Neutrophil (primary cell): ENCODE measurements around the gene DDX46.
A peak's percentile ranks its signal among the peaks of the same experiment; 100 is the strongest.
"Not testable (repeated sequence)": the region's sequence is repeated elsewhere in the genome, so short reads cannot be mapped to it uniquely, and the experiment has no call there.

ENCODE experiments used
- H3K27ac ChIP-seq: fragments of 200-600 bp; sonication (generic); 2 replicates; pipeline ENCODE4 v1.5.1; 2016; ENCODE audit warnings: mild to moderate bottlenecking, moderate library complexity
- H3K27me3 ChIP-seq: fragments of 200-600 bp; sonication (generic); 2 replicates; pipeline ENCODE4 v1.6.0; 2016; ENCODE audit warnings: mild to moderate bottlenecking
- H3K36me3 ChIP-seq: fragments of 200-600 bp; sonication (generic); 2 replicates; pipeline ENCODE4 v1.5.1; 2017
- H3K4me1 ChIP-seq, 2 experiments: fragments of 200-600 bp in 1 of 2; sonication (generic) in 1 of 2; 1 replicate in 1 of 2; 2 replicates in 1 of 2; pipeline versions ENCODE4 v1.5.1 to v1.6.1; 2013 to 2016; ENCODE audit warnings: low read depth in 1 of 2, low read length in 1 of 2, mild to moderate bottlenecking in 1 of 2, moderate library complexity in 1 of 2; ENCODE audit not compliant: control insufficient read depth in 1 of 2, insufficient read depth in 1 of 2
- H3K4me3 ChIP-seq, 2 experiments: fragments of 200-600 bp in 1 of 2; sonication (generic) in 1 of 2; 1 replicate in 1 of 2; 2 replicates in 1 of 2; pipeline ENCODE4 v1.5.1; 2013 to 2016; ENCODE audit warnings: low read depth in 1 of 2, low read length in 1 of 2, mild to moderate bottlenecking in 1 of 2, moderate library complexity in 1 of 2
- H3K9me3 ChIP-seq: fragments of 200-600 bp; sonication (generic); 2 replicates; pipeline ENCODE4 v1.5.1; 2016
- TF ChIP-seq, protein P1 (sequence below): fragments of 200-600 bp; sonication (generic); IDR thresholded peaks from 2 replicates; pipeline ENCODE4 v1.5.1; 2016; ENCODE audit warnings: antibody characterized with exemption

Gene DDX46

GRCh38 chr5:134742134-134742533 lies 16.4 kb upstream of the DDX46 start:
- Histone ChIP-seq H3K4me3 (no peak overlapping the region), H3K27ac (no peak overlapping the region), H3K36me3 (peaks cover 7% of the 10 kb centered on the region), H3K4me1 (peaks cover 12 to 18% of the 10 kb centered on the region in 2 experiments), H3K9me3 (no peaks in the 10 kb centered on the region), H3K27me3 (no peaks in the 10 kb centered on the region)
- TF ChIP-seq, protein P1, sequence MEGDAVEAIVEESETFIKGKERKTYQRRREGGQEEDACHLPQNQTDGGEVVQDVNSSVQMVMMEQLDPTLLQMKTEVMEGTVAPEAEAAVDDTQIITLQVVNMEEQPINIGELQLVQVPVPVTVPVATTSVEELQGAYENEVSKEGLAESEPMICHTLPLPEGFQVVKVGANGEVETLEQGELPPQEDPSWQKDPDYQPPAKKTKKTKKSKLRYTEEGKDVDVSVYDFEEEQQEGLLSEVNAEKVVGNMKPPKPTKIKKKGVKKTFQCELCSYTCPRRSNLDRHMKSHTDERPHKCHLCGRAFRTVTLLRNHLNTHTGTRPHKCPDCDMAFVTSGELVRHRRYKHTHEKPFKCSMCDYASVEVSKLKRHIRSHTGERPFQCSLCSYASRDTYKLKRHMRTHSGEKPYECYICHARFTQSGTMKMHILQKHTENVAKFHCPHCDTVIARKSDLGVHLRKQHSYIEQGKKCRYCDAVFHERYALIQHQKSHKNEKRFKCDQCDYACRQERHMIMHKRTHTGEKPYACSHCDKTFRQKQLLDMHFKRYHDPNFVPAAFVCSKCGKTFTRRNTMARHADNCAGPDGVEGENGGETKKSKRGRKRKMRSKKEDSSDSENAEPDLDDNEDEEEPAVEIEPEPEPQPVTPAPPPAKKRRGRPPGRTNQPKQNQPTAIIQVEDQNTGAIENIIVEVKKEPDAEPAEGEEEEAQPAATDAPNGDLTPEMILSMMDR = no peak

GRCh38 chr5:134749415-134749814 lies 9.2 kb upstream of the DDX46 start:
- Histone ChIP-seq H3K27ac (no peak overlapping the region), H3K4me3 (no peak overlapping the region), H3K4me1 (no peaks in the 10 kb centered on the region), H3K36me3 (peaks cover 16% of the 10 kb centered on the region), H3K27me3 (no peaks in the 10 kb centered on the region), H3K9me3 (no peaks in the 10 kb centered on the region)
- TF ChIP-seq, protein P1 = no peak

DNA sequence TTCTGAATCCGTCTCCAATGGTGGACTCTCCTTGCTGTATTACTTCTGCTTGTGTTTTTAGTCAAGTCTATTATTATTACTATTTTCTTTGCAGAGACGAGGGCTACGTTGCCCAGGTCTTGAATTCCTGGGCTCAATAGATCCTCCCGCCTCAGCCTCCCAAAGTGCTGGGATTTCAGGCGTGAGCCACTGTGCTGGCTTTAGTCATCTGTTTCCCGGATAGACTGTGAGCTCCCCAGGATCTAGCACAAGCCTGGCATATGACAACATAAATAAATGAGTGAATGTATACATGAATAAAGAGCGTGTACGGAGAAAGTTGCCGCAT lies 439 bp upstream of the DDX46 start:
- peak overlapping the region; percentile 80 for H3K27ac ChIP-seq
- H3K4me3 ChIP-seq = peak overlapping the region; percentile 93 to 95
- H3K27me3 ChIP-seq = no peaks in the 10 kb centered on the region
- no peaks in the 10 kb centered on the region for H3K36me3 ChIP-seq
- TF ChIP-seq, protein P1 = no peak
- H3K4me1 ChIP-seq = peaks cover 29 to 31% of the 10 kb centered on the region in 2 experiments
- H3K9me3 ChIP-seq = no peaks in the 10 kb centered on the region

- H3K27ac ChIP-seq, H3K27me3 ChIP-seq, H3K9me3 ChIP-seq, H3K4me3 ChIP-seq: not testable (repeated sequence)
- Histone ChIP-seq H3K36me3 (peaks cover 68% of the 10 kb centered on the region), H3K4me1 (peaks cover 8 to 18% of the 10 kb centered on the region in 2 experiments)
These were observed 9.1 kb downstream of the DDX46 start for GRCh38 chr5:134767528-134768291.

DNA sequence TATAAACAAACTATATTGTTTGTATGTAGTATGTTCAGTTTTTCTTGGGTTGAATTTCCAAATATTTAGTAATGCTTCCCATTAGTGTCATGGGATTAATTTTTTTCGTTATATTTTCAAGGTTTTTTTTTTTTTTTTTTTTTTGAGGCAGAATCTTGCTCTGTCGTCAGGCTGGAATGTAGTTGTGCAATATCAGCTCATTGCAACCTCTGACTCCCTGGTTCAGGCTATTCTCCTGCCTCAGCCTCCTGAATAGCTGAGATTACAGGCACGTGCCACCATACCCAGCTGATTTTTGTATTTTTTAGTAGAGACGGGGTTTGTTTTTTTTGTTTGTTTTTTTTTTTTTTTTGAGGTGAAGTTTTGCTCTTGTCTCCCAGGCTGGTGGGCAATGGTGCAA lies 10.6 kb downstream of the DDX46 start:
- Histone ChIP-seq H3K9me3 (no peaks in the 10 kb centered on the region), H3K4me1 (peaks cover 0 to 9% of the 10 kb centered on the region in 2 experiments), H3K36me3 (peaks cover 74% of the 10 kb centered on the region), H3K4me3 (no peak overlapping the region), H3K27ac (no peak overlapping the region), H3K27me3 (no peaks in the 10 kb centered on the region)
- TF ChIP-seq, protein P1 = no peak

GRCh38 chr5:134772461-134773125 lies 14.0 kb downstream of the DDX46 start:
- peaks cover 72% of the 10 kb centered on the region for H3K36me3 ChIP-seq
- H3K27ac ChIP-seq = peak overlapping the region; percentile 49
- TF ChIP-seq, protein P1 = no peak
- H3K4me3 ChIP-seq = no peak overlapping the region
- no peaks in the 10 kb centered on the region for H3K9me3 ChIP-seq
- H3K27me3 ChIP-seq = no peaks in the 10 kb centered on the region
- peaks cover 5 to 9% of the 10 kb centered on the region in 2 experiments for H3K4me1 ChIP-seq
